Erythroblast (primary cell): ENCODE measurements around the gene ANKDD1B.

ENCODE experiments used
- GATA1 ChIP-seq: IDR thresholded peaks from 2 replicates; pipeline ENCODE4 v1.6.1; 2011; ENCODE audit warnings: low read depth, mild to moderate bottlenecking, control low read depth, low read length, moderate library complexity
- POLR2A ChIP-seq: IDR thresholded peaks from 2 replicates; pipeline ENCODE4 v1.6.1; 2011; ENCODE audit warnings: mild to moderate bottlenecking, low read length

DNA sequence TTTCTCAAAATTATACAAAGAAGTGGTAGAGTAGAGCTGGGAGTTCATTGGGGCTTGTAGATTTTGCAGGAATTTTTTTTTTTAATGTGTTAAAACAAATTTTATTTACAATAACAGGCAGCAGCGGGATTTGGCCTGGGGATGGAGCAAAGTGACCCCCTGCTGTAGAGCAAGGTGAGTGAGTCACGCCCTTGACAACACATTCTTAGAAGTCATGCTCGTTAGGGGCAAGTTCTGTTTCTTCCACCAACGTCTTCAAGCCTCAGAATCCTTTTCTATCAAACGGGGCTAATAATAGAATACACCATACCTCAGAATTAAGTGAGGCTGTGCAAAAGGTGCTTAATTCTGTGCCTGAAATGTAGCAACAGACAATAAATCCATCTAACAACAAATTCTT lies 1.1 kb upstream of the ANKDD1B start:
- TF ChIP-seq POLR2A: no peak
- TF ChIP-seq GATA1: no peak
